LoVo (cell line): ENCODE data around the gene PCNX1.
"Not testable (repeated sequence)": the region's sequence is repeated elsewhere in the genome, so short reads cannot be mapped to it uniquely, and the experiment has no call there.

Source experiments
- DNase-seq: peaks from one replicate; pipeline ENCODE4 v3.0.0-alpha.2; 2016; ENCODE audit warnings: low spot score

The PCNX1 gene

GRCh38 chr14:71019917-71020316, 112.7 kb downstream of the PCNX1 start:
- not testable (repeated sequence) for DNase-seq

DNA sequence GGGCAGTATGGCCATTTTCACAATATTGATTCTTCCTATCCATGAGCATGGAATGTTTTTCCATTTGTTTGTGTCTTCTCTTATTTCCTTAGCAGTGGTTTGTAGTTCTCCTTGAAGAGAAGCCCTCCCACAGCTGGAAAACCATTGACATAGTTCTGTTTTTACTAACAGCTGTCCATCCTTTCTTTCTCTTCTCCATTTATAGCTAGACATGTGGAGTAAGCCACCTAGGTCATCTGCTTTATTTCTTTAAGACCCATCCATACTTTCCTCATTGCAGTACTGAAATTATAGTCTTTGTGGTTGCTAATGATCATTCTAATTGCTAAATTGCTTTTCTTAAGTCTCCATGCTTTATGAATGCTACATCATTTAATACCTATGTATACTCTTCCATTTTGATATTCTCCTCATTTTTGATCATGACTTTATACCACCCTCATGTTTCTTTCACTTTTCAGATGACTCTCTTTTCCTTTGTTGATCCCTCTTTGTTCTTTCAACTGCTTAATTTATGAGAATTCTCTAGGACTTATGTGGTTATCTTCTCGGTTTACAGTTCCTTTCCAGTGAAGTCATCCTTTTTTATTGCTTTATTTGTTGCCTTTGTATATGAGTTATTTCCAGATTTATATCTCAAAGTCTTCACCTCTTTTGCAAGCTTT, 114.2 kb downstream of the PCNX1 start:
- DNase-seq, result peak; percentile 71

GRCh38 chr14:71022012-71022869, 115.0 kb downstream of the PCNX1 start:
- peak; percentile 11 for DNase-seq

DNA sequence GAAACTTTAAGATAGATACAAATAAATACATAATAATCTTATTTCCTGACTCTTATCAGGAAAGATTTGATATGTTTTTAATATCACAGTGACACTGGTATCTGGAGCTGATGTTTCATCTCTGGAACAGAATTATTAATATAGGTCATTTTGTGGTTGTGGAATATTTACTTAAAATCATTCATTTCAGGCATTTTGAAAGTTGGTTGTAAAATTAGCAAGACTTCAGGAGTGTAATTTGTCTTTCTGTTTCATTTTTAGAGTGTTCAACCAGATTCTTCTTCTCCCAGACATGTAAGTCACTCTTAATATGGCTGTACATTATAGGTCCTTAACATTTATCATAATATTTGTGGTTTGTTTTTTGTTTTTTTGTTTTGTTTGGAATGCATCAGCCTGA, 115.7 kb downstream of the PCNX1 start:
- no peak for DNase-seq

DNA sequence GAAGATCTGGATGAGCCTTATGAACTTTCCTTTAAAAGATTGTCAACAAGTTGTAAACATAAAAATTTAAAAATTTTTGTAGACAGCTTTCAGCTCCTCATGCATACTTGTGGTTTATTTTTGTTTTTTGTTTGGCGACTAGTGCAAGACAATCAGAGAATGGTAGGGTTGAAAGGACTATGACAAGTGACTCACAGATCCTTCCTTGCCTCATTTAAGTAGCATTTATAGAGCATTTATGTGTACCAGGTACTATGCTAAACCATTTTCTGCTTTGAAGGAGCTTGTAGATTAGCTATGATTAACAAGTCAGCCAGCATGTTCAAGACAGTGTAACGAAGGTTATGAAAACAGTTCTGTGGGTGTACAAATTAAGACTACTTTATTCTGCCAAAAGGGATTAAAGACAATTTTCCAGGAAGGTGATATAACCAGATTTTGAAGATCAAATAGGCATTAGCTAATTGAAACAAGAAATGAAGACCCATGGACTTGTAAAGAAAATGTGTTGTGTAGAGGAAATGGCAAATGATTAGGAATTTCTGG, 122.0 kb downstream of the PCNX1 start:
- no peak for DNase-seq

DNA sequence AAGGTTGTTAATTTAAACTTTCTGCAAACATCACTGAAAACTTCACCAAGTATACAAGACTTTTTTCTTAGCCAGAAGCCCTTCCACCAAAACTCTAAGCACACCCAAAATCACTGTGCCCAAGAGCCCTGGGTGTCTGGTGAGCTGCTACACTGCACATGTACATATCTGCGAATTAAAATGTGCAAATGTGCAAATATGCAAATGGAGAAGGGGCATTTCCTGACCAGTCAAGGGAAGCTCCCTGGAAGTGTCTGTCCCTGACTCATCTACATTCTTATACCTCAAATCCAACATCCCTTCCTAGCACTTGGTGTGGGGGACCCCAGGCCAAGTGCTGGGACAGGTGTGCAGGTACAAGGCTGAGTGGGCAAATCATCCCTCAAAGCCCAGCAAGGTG, 123.7 kb downstream of the PCNX1 start:
- DNase-seq, result no peak

DNA sequence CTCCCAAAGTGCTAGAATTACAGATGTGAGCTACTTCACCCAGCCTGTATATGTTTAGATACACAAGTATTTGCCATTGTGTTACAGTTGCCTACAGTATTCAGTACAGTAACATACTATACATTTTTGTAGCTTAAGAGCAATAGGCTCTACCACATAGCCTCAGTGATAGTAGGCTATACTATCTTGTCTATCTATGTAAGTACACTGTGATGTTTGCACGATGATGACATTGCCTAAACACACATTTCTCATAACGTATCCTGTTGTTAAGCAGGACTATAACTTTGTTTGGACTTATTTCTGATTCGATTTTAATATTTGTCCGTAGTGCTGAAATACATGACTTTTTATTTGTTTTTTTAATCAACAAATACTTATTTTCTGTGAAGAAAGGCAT, 129.2 kb downstream of the PCNX1 start:
- no peak for DNase-seq

DNA sequence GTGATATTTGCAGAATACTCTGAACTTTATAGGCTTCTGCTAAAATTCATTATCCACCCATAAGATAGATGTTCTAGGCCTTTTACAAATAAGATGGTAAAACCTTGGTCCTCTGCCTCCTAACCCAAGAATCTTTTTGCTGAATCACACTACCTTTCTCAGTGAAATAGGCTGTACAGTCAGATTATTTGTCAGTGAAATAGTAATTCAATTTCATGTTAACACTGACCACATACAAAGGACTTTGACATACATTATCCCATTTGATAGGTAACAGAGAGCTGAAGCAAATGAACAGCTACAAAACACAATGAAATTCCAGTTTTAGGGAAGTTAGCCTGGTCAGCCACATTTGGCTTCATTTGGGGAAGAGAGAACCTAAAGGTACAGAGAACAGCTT, 141.1 kb downstream of the PCNX1 start:
- no peak for DNase-seq

DNA sequence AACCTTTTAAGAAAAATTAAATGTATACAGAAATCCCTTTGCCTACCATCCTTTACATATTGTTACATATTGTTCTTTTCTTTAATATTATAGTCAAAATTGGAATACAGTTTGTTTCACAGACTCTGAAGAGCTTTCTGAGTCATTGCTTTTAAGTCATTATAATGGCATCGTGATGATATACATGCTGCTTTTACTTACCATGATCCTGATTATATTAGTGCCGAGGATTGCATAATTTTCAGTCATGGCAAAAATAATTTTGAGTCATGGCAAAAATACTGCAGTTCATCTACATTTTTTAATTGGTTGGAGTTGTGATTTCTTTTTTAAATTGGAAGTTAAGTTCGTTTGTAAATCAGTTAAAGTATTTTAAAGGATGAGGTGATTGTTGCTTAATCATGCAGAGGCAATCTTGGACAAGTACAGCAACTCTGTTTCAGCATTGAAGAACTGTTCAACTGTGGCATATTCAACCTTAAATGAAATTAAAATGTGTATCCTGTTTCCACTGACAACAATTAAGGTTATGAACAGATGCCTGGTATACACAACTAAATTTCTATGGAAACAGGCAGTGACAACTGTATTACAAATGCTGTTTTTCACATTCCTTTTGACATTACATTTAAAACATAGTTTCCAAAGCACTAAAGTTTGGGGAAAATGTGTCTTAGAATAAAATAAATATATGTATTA, 142.3 kb downstream of the PCNX1 start:
- DNase-seq, result no peak

DNA sequence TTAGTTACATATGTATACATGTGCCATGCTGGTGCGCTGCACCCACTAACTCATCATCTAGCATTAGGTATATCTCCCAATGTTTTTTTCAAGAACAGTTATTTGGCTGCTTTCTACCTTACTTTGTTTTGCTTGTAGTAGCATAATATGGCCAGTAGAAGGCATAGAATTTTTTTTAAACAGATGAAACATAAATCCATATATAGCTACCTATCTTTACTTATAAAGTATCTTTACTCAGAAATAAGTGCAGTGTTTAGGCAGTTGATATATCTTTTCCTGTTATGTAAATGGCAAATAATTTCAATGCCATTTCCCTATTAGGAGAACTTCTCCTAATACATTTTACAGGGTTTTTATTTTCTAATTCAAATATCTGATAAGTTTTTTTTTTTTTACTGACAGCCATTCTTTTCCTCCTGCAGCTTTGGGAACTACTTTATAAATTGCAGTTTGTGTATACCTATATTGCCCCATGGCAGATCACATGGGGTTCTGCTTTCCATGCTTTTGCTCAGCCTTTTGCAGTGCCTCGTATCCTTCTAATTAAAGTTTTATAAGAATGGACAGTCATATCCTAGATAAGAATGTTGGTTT, 143.1 kb downstream of the PCNX1 start:
- no peak for DNase-seq

DNA sequence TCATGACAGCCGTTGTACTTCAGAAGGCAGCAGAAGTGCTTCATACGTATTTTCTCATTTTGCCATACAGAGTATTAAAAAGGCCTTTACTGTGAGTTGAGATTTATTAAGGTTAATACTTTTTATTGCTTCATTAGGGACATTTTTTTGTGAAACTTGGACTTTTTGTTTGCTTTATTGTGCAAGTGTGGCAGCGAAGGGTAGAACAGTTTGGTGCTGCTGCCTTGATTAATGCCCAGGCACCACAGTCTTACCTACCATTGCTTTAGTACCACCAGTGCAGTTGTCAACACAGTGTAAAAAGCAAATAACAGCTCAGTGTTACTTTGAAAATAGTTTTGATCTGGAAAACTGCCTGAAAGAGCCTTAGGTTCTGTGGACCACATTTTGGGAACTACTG, 147.4 kb downstream of the PCNX1 start:
- no peak for DNase-seq

DNA sequence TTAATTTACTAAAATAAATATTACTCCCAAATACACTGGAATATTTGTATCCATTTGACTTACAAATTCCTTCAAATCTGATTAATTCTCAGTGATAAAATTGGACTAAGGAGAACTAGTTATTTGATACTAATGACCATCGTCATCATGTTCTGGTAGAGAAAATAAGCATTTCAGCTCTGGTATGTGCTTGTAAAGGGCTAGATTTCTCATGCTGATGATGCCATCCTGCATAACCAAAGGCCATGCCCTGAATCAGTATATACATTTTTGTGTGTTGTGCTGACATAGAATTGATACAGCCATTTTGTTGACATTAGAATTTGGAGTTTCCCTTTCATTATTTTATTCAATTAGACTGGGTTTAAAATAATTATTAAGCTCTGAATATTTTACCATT, 148.9 kb downstream of the PCNX1 start:
- DNase-seq, result no peak

GRCh38 chr14:71060274-71060673, 153.0 kb downstream of the PCNX1 start:
- DNase-seq, result no peak

GRCh38 chr14:71060825-71061455, 153.7 kb downstream of the PCNX1 start:
- DNase-seq, result no peak

DNA sequence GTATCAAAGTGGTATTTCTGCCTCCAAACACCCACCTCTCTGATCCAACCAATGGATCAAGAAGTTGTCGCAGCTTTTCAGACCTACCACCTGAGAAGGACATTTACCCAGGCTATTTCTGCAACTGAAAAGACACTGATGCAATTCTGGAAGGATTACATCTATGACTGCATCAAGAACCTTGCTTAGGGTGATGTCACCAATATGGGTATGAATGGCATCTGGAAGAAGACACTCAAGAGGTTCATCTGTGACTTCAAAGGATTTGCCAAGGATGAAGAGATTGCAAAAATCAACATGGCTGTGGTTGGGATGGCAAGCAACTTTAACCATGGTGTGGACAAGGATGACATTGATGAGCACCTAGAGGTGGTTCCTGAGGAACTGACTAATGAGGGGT, 154.2 kb downstream of the PCNX1 start:
- no peak for DNase-seq

DNA sequence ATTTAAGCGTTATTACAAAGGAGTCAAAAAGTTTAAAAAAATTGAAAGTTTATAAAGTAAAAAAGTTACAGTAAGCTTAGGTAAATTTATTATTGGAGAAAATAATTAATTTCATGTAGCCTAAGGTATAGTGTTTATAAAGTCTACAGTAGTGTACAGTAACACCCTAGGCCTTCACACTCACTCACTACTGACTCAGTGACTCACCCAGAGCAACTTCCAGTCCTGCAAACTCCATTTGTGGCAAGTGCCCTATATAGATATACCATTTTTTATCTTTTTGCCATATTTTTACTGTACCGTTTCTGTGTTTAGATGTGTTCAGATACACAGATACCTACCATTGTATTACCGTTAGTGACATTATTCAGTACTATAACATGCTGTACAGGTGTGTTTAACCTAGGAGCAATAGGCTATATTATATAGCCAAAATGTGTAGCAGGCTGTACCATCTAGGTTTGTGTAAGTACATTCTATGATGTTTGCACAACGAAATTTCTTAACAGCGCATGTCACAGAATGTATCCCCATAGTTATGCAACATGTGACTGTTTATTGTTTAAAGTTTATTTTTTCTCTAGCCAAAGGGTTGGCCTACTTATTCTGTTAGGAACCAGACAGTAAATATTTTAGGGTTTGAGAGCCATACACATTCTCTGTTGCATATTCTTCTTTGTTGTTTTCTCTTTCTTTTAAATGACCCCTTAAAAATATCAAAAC, 155.5 kb downstream of the PCNX1 start:
- no peak for DNase-seq

GRCh38 chr14:71063351-71063750, 156.1 kb downstream of the PCNX1 start:
- DNase-seq, result no peak

DNA sequence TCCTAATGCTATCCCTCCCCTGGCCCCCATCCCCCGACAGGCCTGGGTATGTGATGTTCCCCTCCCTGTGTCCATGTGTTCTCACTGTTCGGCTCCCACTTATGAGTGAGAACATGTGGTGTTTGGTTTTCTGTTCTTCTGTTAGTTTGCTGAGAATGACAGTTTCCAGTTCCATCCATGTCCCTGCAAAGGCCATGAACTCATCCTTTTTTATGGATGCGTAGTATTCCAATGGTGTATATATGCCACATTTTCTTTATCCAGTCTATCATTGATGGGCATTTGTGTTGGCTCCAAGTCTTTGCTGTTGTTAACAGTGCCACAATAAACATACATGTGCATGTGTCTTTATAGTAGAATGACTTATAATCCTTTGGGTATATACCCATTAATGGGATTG, 157.5 kb downstream of the PCNX1 start:
- DNase-seq, result not testable (repeated sequence)

GRCh38 chr14:71070169-71070568, 162.9 kb downstream of the PCNX1 start:
- no peak for DNase-seq

GRCh38 chr14:71071042-71071441, 163.8 kb downstream of the PCNX1 start:
- no peak for DNase-seq

GRCh38 chr14:71076462-71077092, 169.3 kb downstream of the PCNX1 start:
- DNase-seq, result no peak
